H1 (cell line): ENCODE data around the gene PCBD1. TPM values are rescaled to one million over a fixed set of nuclear protein-coding genes. Genes with fewer than 3 reads are reported as not detected.
A peak's percentile ranks its signal among the peaks of the same experiment; 100 is the strongest.

Source experiments
- CTCF ChIA-PET: fragments of 300-600 bp; sonication (Branson Sonifier 250); formaldehyde crosslinking; loops from one replicate; lab custom pipeline; 2021; ENCODE audit not compliant: partially characterized antibody; lab: Charles Lee
- POLR2A ChIA-PET: fragments of 300-600 bp; sonication (Branson Sonifier 250); formaldehyde crosslinking; loops from one replicate; lab custom pipeline; 2021; ENCODE audit warnings: inconsistent platforms; ENCODE audit not compliant: partially characterized antibody; lab: Charles Lee
- DNase-seq, 2 experiments: peaks; one replicate each; pipeline versions ENCODE4 v3.0.0 to v3.0.0-alpha.2; 2010 to 2022; ENCODE audit warnings: low spot score in 2 of 2, low read depth in 1 of 2, mixed read lengths in 1 of 2
- FAIRE-seq: peaks from 2 replicates; lab custom pipeline; 2011; peaks lifted over from hg19 to GRCh38; lab: Jason Lieb, UNC
- H2AFZ ChIP-seq: 2 replicates; pipeline ENCODE4 v1.8.1; 2012; ENCODE audit warnings: low read length, inconsistent platforms
- H2AK5ac ChIP-seq: 2 replicates; pipeline ENCODE4 v1.6.1; 2013; ENCODE audit warnings: low read depth, low read length
- H2BK120ac ChIP-seq: replicated peaks from 2 replicates; pipeline ENCODE3; 2013; ENCODE audit warnings: low read depth, low read length, inconsistent platforms
- H2BK12ac ChIP-seq: 2 replicates; pipeline ENCODE4 v1.6.1; 2013; ENCODE audit warnings: low read depth, low read length
- H2BK15ac ChIP-seq: 2 replicates; pipeline ENCODE4 v1.6.1; 2013; ENCODE audit warnings: low read length
- H2BK20ac ChIP-seq: 2 replicates; pipeline ENCODE4 v1.6.1; 2013; ENCODE audit warnings: low read length
- H2BK5ac ChIP-seq: 2 replicates; pipeline ENCODE4 v1.6.1; 2013; ENCODE audit warnings: low read depth, low read length
- H3K14ac ChIP-seq: 2 replicates; pipeline ENCODE4 v1.6.1; 2013; ENCODE audit warnings: inconsistent platforms; ENCODE audit not compliant: insufficient read length
- H3K18ac ChIP-seq: 2 replicates; pipeline ENCODE4 v1.6.1; 2013; ENCODE audit warnings: low read length; ENCODE audit errors: extremely low read depth
- H3K23ac ChIP-seq: 2 replicates; pipeline ENCODE4 v1.6.1; 2013; ENCODE audit warnings: inconsistent platforms; ENCODE audit not compliant: insufficient read length
- H3K23me2 ChIP-seq: 2 replicates; pipeline ENCODE4 v1.6.1; 2013; ENCODE audit warnings: low read depth, low read length
- H3K27ac ChIP-seq: 2 replicates; pipeline ENCODE4 v1.6.1; 2011; ENCODE audit warnings: low read depth, low read length, inconsistent platforms
- H3K27me3 ChIP-seq, 4 experiments: replicated peaks in 1 of 4; 1 replicate in 1 of 4; 2 replicates in 3 of 4; pipeline versions ENCODE4 v1.6.1 to v1.8.1; 2011 to 2013; ENCODE audit warnings: low read length in 3 of 4, mild to moderate bottlenecking in 3 of 4, inconsistent platforms in 2 of 4, mixed read lengths in 2 of 4, moderate library complexity in 1 of 4; ENCODE audit not compliant: control insufficient read depth in 3 of 4, insufficient read depth in 3 of 4; ENCODE audit errors: extremely low read depth in 1 of 4
- H3K36me3 ChIP-seq, 4 experiments: 2 replicates each; pipeline versions ENCODE4 v1.6.1 to v1.8.1; 2011 to 2013; ENCODE audit warnings: mild to moderate bottlenecking in 4 of 4, low read length in 3 of 4, moderate library complexity in 2 of 4, control low read depth in 1 of 4, inconsistent platforms in 1 of 4; ENCODE audit not compliant: insufficient read depth in 4 of 4, control insufficient read depth in 2 of 4
- H3K4ac ChIP-seq: replicated peaks from 2 replicates; pipeline ENCODE3; 2013; ENCODE audit warnings: low read length, low read depth, mixed read lengths, inconsistent platforms; ENCODE audit not compliant: insufficient read length
- H3K4me1 ChIP-seq, 4 experiments: replicated peaks in 1 of 4; 1 replicate in 1 of 4; 2 replicates in 3 of 4; pipeline versions ENCODE4 v1.6.1 to v1.8.1; 2011 to 2013; ENCODE audit warnings: low read length in 3 of 4, inconsistent platforms in 2 of 4, mixed read lengths in 1 of 4; ENCODE audit not compliant: insufficient read depth in 4 of 4, control insufficient read depth in 3 of 4
- H3K4me2 ChIP-seq, 2 experiments: 2 replicates each; pipeline versions ENCODE4 v1.6.1 to v1.8.1; 2011 to 2013; ENCODE audit warnings: low read depth in 2 of 2, low read length in 2 of 2, control low read depth in 1 of 2, inconsistent platforms in 1 of 2, mild to moderate bottlenecking in 1 of 2; ENCODE audit not compliant: insufficient read depth in 1 of 2
- H3K4me3 ChIP-seq, 4 experiments: fragments of 200-600, 300-600 bp in 1 of 4; sonication (generic), shearing (Covaris generic), sonication (Bioruptor Twin) in 1 of 4; 2 replicates each; pipeline versions ENCODE4 v1.5.1 to v1.8.1; 2011 to 2016; ENCODE audit warnings: low read length in 4 of 4, low read depth in 3 of 4, control low read depth in 2 of 4, inconsistent platforms in 2 of 4, mild to moderate bottlenecking in 2 of 4, mixed read lengths in 1 of 4, moderate library complexity in 1 of 4; ENCODE audit not compliant: insufficient read depth in 2 of 4; ENCODE audit errors: extremely low read depth in 1 of 4
- H3K56ac ChIP-seq: replicated peaks from 2 replicates; pipeline ENCODE3; 2013; ENCODE audit warnings: low read depth, mild to moderate bottlenecking, mixed read lengths, low read length, inconsistent platforms; ENCODE audit not compliant: insufficient read length
- H3K79me1 ChIP-seq: 2 replicates; pipeline ENCODE4 v1.6.1; 2013; ENCODE audit warnings: low read depth, low read length, control low read depth
- H3K79me2 ChIP-seq, 2 experiments: 2 replicates each; pipeline versions ENCODE4 v1.6.1 to v1.8.1; 2012 to 2013; ENCODE audit warnings: low read length in 2 of 2, mild to moderate bottlenecking in 2 of 2, inconsistent platforms in 1 of 2; ENCODE audit not compliant: insufficient read depth in 2 of 2, control insufficient read depth in 1 of 2
- H3K9ac ChIP-seq, 4 experiments: replicated peaks in 1 of 4; 1 replicate in 1 of 4; 2 replicates in 3 of 4; pipeline versions ENCODE4 v1.6.1 to v1.8.1; 2011 to 2013; ENCODE audit warnings: low read depth in 3 of 4, low read length in 3 of 4, control low read depth in 2 of 4, mild to moderate bottlenecking in 2 of 4, moderate library complexity in 2 of 4, inconsistent platforms in 1 of 4; ENCODE audit errors: extremely low read depth in 1 of 4
- H3K9me3 ChIP-seq, 2 experiments: 2 replicates each; pipeline versions ENCODE4 v1.6.1 to v1.8.1; 2012 to 2013; ENCODE audit warnings: mild to moderate bottlenecking in 2 of 2, moderate library complexity in 2 of 2, control low read depth in 1 of 2, inconsistent platforms in 1 of 2, low read depth in 1 of 2, low read length in 1 of 2, mixed read lengths in 1 of 2; ENCODE audit not compliant: insufficient read depth in 2 of 2
- H4K20me1 ChIP-seq, 2 experiments: replicated peaks in 1 of 2; 2 replicates each; pipeline versions ENCODE3 to v1.8.1; 2011 to 2013; ENCODE audit warnings: inconsistent platforms in 2 of 2, low read length in 2 of 2, mild to moderate bottlenecking in 1 of 2; ENCODE audit not compliant: insufficient read depth in 2 of 2, control insufficient read depth in 1 of 2
- H4K5ac ChIP-seq: 2 replicates; pipeline ENCODE4 v1.6.1; 2013; ENCODE audit warnings: low read length, low read depth, mixed read lengths, inconsistent platforms; ENCODE audit not compliant: insufficient read length
- H4K8ac ChIP-seq: 2 replicates; pipeline ENCODE4 v1.8.0; 2013; ENCODE audit warnings: mild to moderate bottlenecking, moderate library complexity, low read length, inconsistent platforms; ENCODE audit not compliant: insufficient read depth; ENCODE audit errors: extremely low read depth
- H4K91ac ChIP-seq: replicated peaks from 2 replicates; pipeline ENCODE3; 2013; ENCODE audit warnings: low read length, mixed read lengths, inconsistent platforms; ENCODE audit not compliant: insufficient read length
- ASH2L ChIP-seq: fragments of 200-600, 300-600 bp; sonication (generic); IDR thresholded peaks from one replicate; pipeline ENCODE4 v1.7.1; 2017; ENCODE audit warnings: low read length
- HDAC2 ChIP-seq, 2 experiments: fragments of 300-600 bp in 1 of 2; sonication (generic) in 1 of 2; IDR thresholded peaks; 2 replicates each; pipeline ENCODE4 v1.6.1; 2011 to 2012; ENCODE audit warnings: low read depth in 2 of 2, low read length in 2 of 2, mild to moderate bottlenecking in 2 of 2, moderate library complexity in 2 of 2, borderline replicate concordance in 1 of 2, inconsistent platforms in 1 of 2
- KDM4A ChIP-seq: IDR thresholded peaks from one replicate; pipeline ENCODE4 v1.7.1; 2012; ENCODE audit warnings: low read depth, mild to moderate bottlenecking, moderate library complexity, low read length, inconsistent platforms; ENCODE audit not compliant: severe bottlenecking
- POLR2A ChIP-seq, 2 experiments: IDR thresholded peaks; 1 replicate in 1 of 2; 2 replicates in 1 of 2; pipeline ENCODE4 v1.6.1; 2011; ENCODE audit warnings: low read depth in 2 of 2, low read length in 2 of 2, mild to moderate bottlenecking in 2 of 2; ENCODE audit errors: control extremely low read depth in 1 of 2
- SP1 ChIP-seq: IDR thresholded peaks from 2 replicates; pipeline ENCODE4 v1.6.1; 2011; ENCODE audit warnings: low read depth, low read length
- SP4 ChIP-seq: IDR thresholded peaks from 2 replicates; pipeline ENCODE4 v1.6.1; 2012; ENCODE audit warnings: low read length, inconsistent platforms
- TAF1 ChIP-seq: IDR thresholded peaks from 2 replicates; pipeline ENCODE4 v1.6.1; 2011; ENCODE audit warnings: mild to moderate bottlenecking, low read depth, low read length
- WGBS, 2 experiments: shearing (Covaris generic) in 1 of 2; methylation state at CpG; one replicate each; pipeline versions ENCODE4 v1.1.6 to v1.1.7; 2013 to 2015; ENCODE audit warnings: low lambda C conversion rate in 2 of 2, mixed read lengths in 2 of 2, inconsistent platforms in 1 of 2, low coverage in 1 of 2, missing lambda C conversion rate in 1 of 2; ENCODE audit not compliant: insufficient replicate concordance in 2 of 2, insufficient coverage in 1 of 2, insufficient read length in 1 of 2; ENCODE audit errors: extremely low coverage in 1 of 2, missing lambda C conversion rate in 1 of 2; 5-methylcytosine and 5-hydroxymethylcytosine counted together
- long read RNA-seq, 2 experiments: library from RNA in 1 of 2; library from capped mRNA in 1 of 2; stranded (forward); transcript quantifications; one replicate each; pipeline ENCODE4 v2.0.0, GENCODE V29; 2021; ENCODE audit warnings: inconsistent platforms in 1 of 2
- polyA minus RNA-seq, 3 experiments: library from RNA; depleted of rRNA, polyadenylated mRNA; stranded (reverse); fragments of >200 nt; gene quantifications; 1 replicate in 2 of 3; 2 replicates in 1 of 3; pipeline ENCODE4 v1.2.3, GENCODE V29; 2011
- polyA plus RNA-seq, 7 experiments: library from polyadenylated mRNA; depleted of rRNA in 3 of 7; stranded (reverse) in 5 of 7; unstranded in 2 of 7; fragments of >200 nt in 5 of 7; fragments of 200-250 nt in 2 of 7; gene quantifications; 1 replicate in 5 of 7; 2 replicates in 1 of 7; 4 replicates in 1 of 7; pipeline versions ENCODE4 v1.2.1 to v1.2.3, GENCODE V29; 2011 to 2013; ENCODE audit warnings: missing spikeins in 2 of 7, mixed read lengths in 2 of 7
- total RNA-seq: library from RNA; stranded (reverse); fragmentation: NEBNext Ultra II Directional; extraction: Animal tissue kit (Norgen Biotek cat#: 25700); gene quantifications from 2 replicates; pipeline ENCODE4 v1.2.1, GENCODE V29; 2021

Gene PCBD1
- total RNA-seq: 46.5 and 46.9 TPM in 2 replicates
- polyA plus RNA-seq (2011; rRNA removed): 55.0 and 72.4 TPM in 2 replicates
- 52.7 TPM for polyA plus RNA-seq (2011; cell fraction: cytosol; rRNA removed)
- 43.9 TPM for polyA plus RNA-seq (2011; cell fraction: nucleus; rRNA removed)
- 44.8 to 52.0 TPM (median 46.3 TPM) in 4 replicates for polyA plus RNA-seq (2012, experiment 1 of 2)
- 70.6 TPM for polyA plus RNA-seq (2012, experiment 2 of 2)
- 64.5 TPM for polyA plus RNA-seq (2013, experiment 1 of 2)
- polyA plus RNA-seq (2013, experiment 2 of 2): 62.2 TPM
- polyA minus RNA-seq (2011; rRNA and poly(A)+ RNA removed): 17.5 and 18.1 TPM in 2 replicates
- 10.9 TPM for polyA minus RNA-seq (2011; cell fraction: cytosol; rRNA and poly(A)+ RNA removed)
- 14.1 TPM for polyA minus RNA-seq (2011; cell fraction: nucleus; rRNA and poly(A)+ RNA removed)
- long read RNA-seq, experiment 1, transcript PCBD1-201 (4 exons, 1,006 nt): major isoform, 19 of 50 reads
- long read RNA-seq, experiment 1, partial matches to known transcripts: 24 of 50 reads
- long read RNA-seq, experiment 1, other reads (novel, unspliced or antisense): 6 of 50 reads
- long read RNA-seq, experiment 2, transcript PCBD1-201 (4 exons, 1,006 nt): major isoform, 16 of 25 reads
- long read RNA-seq, experiment 2, partial matches to known transcripts: 9 of 25 reads
- long read RNA-seq, experiment 2, other reads (novel, unspliced or antisense): 0 of 25 reads

- Histone ChIP-seq H3K23me2 (peaks cover 3% of the 10 kb centered on the region), H2BK20ac (no peak within 1 kb of the TSS), H3K56ac (peak within 1 kb of the TSS; percentile 62), H2BK120ac (peak within 1 kb of the TSS; percentile 36), H3K4me2 (peak within 1 kb of the TSS; percentile 81 to 82), H3K14ac (no peak within 1 kb of the TSS), H4K8ac (peak within 1 kb of the TSS; percentile 48; the same call in 1 of the 2 replicates), H3K23ac (no peak within 1 kb of the TSS), H3K9ac (peak within 1 kb of the TSS in 2 of 4 experiments; percentile 33 to 50; a peak in 3 of 7 replicates), H2BK12ac (no peak within 1 kb of the TSS), H2BK5ac (peak within 1 kb of the TSS; percentile 62; the same call in 1 of the 2 replicates), H4K91ac (peak within 1 kb of the TSS; percentile 75), H2AK5ac (no peak within 1 kb of the TSS; the same call in 1 of the 2 replicates), H3K18ac (peak within 1 kb of the TSS; percentile 88), H3K27me3 (no peaks in the 10 kb centered on the region; a peak in 1 of 7 replicates), H3K9me3 (no peaks in the 10 kb centered on the region), H3K4me3 (peak within 1 kb of the TSS; percentile 55 to 72 (median 64)), H2BK15ac (no peak within 1 kb of the TSS), H3K27ac (no peak within 1 kb of the TSS), H3K79me1 (no peaks in the 10 kb centered on the region), H2AFZ (peak within 1 kb of the TSS; percentile 64), H3K79me2 (no peaks in the 10 kb centered on the region), H3K4ac (no peak within 1 kb of the TSS), H4K5ac (peak within 1 kb of the TSS; percentile 76), H4K20me1 (no peaks in the 10 kb centered on the region), H3K36me3 (peaks cover 0 to 16% (median 5%) of the 10 kb centered on the region in 4 experiments; a peak in 2 of 8 replicates), H3K4me1 (peaks cover 7 to 22% (median 18%) of the 10 kb centered on the region in 4 experiments; a peak in 6 of 7 replicates)
- DNase-seq (peak in 1 of 2 experiments; percentile 81), FAIRE-seq (no peak)
- ChIA-PET CTCF (interaction anchor here (1.1 to 2.0 kb wide), 5 partner anchors 7 to 268 kb away, joined by 3 to 10 read pairs (median 4); no protein-coding TSS in a partner anchor), POLR2A (interaction anchor here (0.9 to 3.2 kb wide), 9 partner anchors 10 to 327 kb away, joined by 3 to 12 read pairs (median 4); no protein-coding TSS in a partner anchor)
- WGBS, 2 experiments: 2% methylated on average over 52 of the region's 85 CpGs; no CpG with 5 or more reads in 1 of the 2 experiments
- peak in 1 of 2 experiments; percentile 53; a peak in 1 of 4 replicates for TF ChIP-seq HDAC2 (IDR thresholded peaks at IDR 0.05; ENCODE audit: borderline replicate concordance in 1 of 2, low read depth in 2 of 2, low read length in 2 of 2)
- TF ChIP-seq TAF1: peak; percentile 11; the same call in 1 of the 2 replicates
- TF ChIP-seq KDM4A: peak; percentile 66
- TF ChIP-seq SP4: no peak
- no peak for TF ChIP-seq POLR2A (IDR thresholded peaks at IDR 0.05; ENCODE audit: control extremely low read depth in 1 of 2, low read depth in 2 of 2, low read length in 2 of 2)
- peak; percentile 52 for TF ChIP-seq ASH2L
- no peak for TF ChIP-seq SP1
Observed at GRCh38 chr10:70887804-70888800, at the start of gene PCBD1. Gene PCBD1, minus strand, starts transcription at chr10:70888565. Its CDS starts 32 bp downstream, at chr10:70888533.
